HFFc6 (cell line): ENCODE measurements around the gene ADGRB3. TPM values are rescaled to one million over a fixed set of nuclear protein-coding genes. Genes with fewer than 3 reads are reported as not detected.

Source experiments
- DNase-seq: peaks from one replicate; pipeline ENCODE4 v3.0.0-alpha.2; 2018
- H3K27ac Mint-ChIP-seq: 2 replicates; pipeline ENCODE4 v1.8.0; 2020; ENCODE audit warnings: mild to moderate bottlenecking, mixed read lengths
- H3K27me3 Mint-ChIP-seq: 2 replicates; pipeline ENCODE4 v1.8.0; 2021; ENCODE audit warnings: mild to moderate bottlenecking, moderate library complexity, mixed read lengths; ENCODE audit not compliant: insufficient read depth
- H3K36me3 Mint-ChIP-seq: 2 replicates; pipeline ENCODE4 v1.8.0; 2021; ENCODE audit warnings: low read depth, mixed read lengths
- H3K4me1 Mint-ChIP-seq: 2 replicates; pipeline ENCODE4 v1.8.0; 2020; ENCODE audit warnings: low read depth, mixed read lengths
- H3K4me3 Mint-ChIP-seq: 2 replicates; pipeline ENCODE4 v1.8.0; 2020; ENCODE audit warnings: mild to moderate bottlenecking, moderate library complexity, mixed read lengths
- H3K9me3 Mint-ChIP-seq: 2 replicates; pipeline ENCODE4 v1.8.0; 2020; ENCODE audit warnings: mild to moderate bottlenecking, mixed read lengths
- CTCF ChIP-seq: fragments of 200-600 bp; sonication (generic); IDR thresholded peaks from 2 replicates; pipeline ENCODE4 v1.5.0; 2021; ENCODE audit warnings: antibody characterized with exemption, mild to moderate bottlenecking
- total RNA-seq, 6 experiments: library from RNA; stranded (reverse); fragmentation: NEBNext Ultra II Directional; extraction: Animal tissue kit (Norgen Biotek cat#: 25700); gene quantifications; 2 replicates in 1 of 6; 3 replicates in 5 of 6; pipeline ENCODE4 v1.2.3, GENCODE V29; 2021

ADGRB3 gene
- total RNA-seq, 6 experiments from 2014 or later, result 0.05 to 0.07 (median 0.05) TPM; not detected in 3

DNA sequence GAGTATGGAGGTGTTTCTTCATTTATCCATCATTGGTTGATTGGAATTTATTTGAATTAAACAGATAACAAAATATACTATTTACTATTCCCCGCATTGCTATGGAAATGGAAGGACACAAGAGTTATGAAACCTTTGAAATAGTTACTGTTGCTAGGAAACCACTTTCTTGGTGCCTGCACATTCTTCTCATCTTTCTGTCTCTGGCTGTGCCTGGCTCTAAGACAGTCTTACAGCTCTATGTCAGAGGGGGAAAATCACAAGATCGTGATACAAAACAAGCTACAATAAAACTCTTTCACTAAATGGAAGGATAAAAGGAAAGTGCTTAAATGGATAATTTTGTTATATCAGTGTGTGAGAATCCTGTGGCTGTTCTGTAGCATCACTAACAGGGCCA lies 708.8 kb downstream of the ADGRB3 start:
- Mint-ChIP-seq H3K4me1 (no peaks in the 10 kb centered on the region), H3K9me3 (peaks cover 22% of the 10 kb centered on the region), H3K4me3 (no peak overlapping the region), H3K27ac (no peak overlapping the region), H3K27me3 (no peaks in the 10 kb centered on the region; the same call in 1 of the 2 replicates), H3K36me3 (no peaks in the 10 kb centered on the region)
- TF ChIP-seq CTCF, result no peak
- no peak for DNase-seq

DNA sequence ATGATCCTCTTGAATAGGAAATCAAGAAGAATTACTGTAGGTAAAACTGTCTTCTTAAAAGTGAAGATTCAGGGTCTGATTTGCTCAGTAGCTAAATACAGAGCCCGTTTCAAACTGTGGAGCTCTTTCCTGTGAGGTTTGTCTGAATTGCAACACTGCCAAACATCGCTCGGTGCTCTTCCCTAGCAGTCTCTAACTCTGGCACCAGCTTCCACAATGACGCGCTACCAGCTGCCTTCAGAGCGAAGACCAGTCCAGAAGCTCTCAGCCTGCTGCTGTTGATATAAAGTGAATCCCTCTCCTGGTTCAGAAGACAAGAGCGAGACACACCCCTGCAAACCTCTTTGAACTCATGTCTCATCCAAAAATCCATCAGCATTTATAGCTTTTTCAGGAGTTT lies 714.7 kb downstream of the ADGRB3 start:
- Mint-ChIP-seq H3K27ac (no peak overlapping the region), H3K4me3 (no peak overlapping the region), H3K36me3 (no peaks in the 10 kb centered on the region), H3K9me3 (peaks cover 40% of the 10 kb centered on the region), H3K27me3 (no peaks in the 10 kb centered on the region; the same call in 1 of the 2 replicates), H3K4me1 (no peaks in the 10 kb centered on the region)
- TF ChIP-seq CTCF, result no peak
- no peak for DNase-seq

DNA sequence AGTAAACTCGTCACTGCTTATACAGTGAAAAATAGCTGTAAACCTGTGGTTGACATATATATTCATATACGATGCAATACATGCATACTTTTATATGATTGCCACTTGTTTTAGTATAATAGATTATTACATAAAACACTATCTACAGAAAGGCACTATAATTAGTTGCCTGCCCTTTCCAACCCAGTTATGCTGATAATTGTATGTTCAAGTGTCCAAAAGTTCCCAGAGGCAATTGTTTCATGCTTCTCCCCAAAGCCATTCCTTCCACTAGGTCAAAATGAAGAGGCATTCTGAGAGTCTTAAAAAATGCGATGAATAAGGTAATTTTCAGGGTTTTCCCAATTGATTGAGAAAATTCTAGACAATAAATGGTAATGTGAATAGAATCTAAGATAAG lies 727.1 kb downstream of the ADGRB3 start:
- no peak for DNase-seq
- no peak for TF ChIP-seq CTCF
- Mint-ChIP-seq H3K4me1 (no peaks in the 10 kb centered on the region), H3K36me3 (no peaks in the 10 kb centered on the region), H3K4me3 (no peak overlapping the region), H3K27me3 (no peaks in the 10 kb centered on the region), H3K9me3 (peaks cover 29% of the 10 kb centered on the region), H3K27ac (no peak overlapping the region)

DNA sequence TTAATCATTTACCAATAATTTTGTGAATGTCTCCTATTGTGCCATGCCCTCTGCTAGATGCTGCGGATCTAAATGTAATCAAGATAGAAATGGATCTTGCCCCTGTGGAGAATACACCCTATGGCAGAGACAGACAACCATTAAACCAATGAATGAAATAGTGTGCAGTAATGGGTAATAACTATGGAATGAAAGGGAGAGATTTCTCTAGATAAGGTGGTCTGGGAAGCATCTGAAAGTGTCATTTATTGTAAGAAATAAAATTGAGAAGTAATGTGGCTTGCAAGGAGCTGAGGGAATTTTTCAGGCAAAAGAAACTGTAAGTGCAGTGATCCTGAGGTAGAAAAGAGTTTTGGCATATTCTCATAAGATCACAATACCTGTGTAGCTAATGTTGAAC lies 731.7 kb downstream of the ADGRB3 start:
- no peak overlapping the region for H3K4me3 Mint-ChIP-seq
- no peaks in the 10 kb centered on the region for H3K4me1 Mint-ChIP-seq
- TF ChIP-seq CTCF, result no peak
- H3K27me3 Mint-ChIP-seq, result no peaks in the 10 kb centered on the region; the same call in 1 of the 2 replicates
- H3K36me3 Mint-ChIP-seq, result no peaks in the 10 kb centered on the region
- no peak overlapping the region for H3K27ac Mint-ChIP-seq
- peaks cover 44% of the 10 kb centered on the region for H3K9me3 Mint-ChIP-seq
- no peak for DNase-seq

- Mint-ChIP-seq H3K4me1 (no peaks in the 10 kb centered on the region), H3K27me3 (no peaks in the 10 kb centered on the region; the same call in 1 of the 2 replicates), H3K27ac (no peak overlapping the region), H3K4me3 (no peak overlapping the region), H3K36me3 (no peaks in the 10 kb centered on the region), H3K9me3 (peaks cover 43% of the 10 kb centered on the region)
- DNase-seq, result no peak
- TF ChIP-seq CTCF, result no peak
These were observed 733.5 kb downstream of the ADGRB3 start for GRCh38 chr6:69368613-69369012.

DNA sequence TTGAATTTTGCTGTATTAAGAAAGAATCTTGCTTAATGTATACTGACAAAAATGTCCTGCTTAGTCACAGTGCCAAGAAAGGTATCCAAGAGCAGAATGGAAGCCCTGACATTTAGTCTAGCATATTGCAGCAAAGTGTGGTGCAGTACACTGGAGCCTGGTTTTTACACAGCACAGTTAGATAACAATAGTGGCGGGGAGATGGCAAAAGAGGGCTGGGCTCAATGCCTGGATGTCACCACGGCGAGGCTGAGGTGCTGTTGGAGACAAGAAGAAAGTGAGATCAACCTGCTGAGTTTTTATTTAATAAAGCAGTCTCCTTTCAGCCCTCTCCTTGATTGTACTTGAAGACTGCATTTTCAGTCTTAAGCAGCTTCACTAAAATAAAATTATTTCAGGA lies 735.7 kb downstream of the ADGRB3 start:
- Mint-ChIP-seq H3K4me1 (no peaks in the 10 kb centered on the region), H3K27ac (no peak overlapping the region), H3K4me3 (no peak overlapping the region), H3K36me3 (no peaks in the 10 kb centered on the region), H3K9me3 (peaks cover 44% of the 10 kb centered on the region), H3K27me3 (no peaks in the 10 kb centered on the region; the same call in 1 of the 2 replicates)
- DNase-seq, result no peak
- no peak for TF ChIP-seq CTCF
